HepG2 (cell line): ENCODE data around the gene GAS2. TPM values are rescaled to one million over a fixed set of nuclear protein-coding genes. Genes with fewer than 3 reads are reported as not detected.

Experiments
- ATAC-seq: fragments of 200-7000 bp; cut with Tn5 transposase; 3 replicates; pipeline ENCODE4 v1.9.1; 2020; ENCODE audit warnings: mild to moderate bottlenecking, moderate library complexity
- BruUV-seq: library from RNA; stranded (reverse); fragments of 400-500 nt; replicated peaks from 2 replicates; lab custom pipeline; 2021; lab: Mats Ljungman, UMichigan
- CTCF ChIA-PET: fragments of 300-600 bp; formaldehyde crosslinking; extraction: SDS; loops from one replicate; lab custom pipeline; 2021; ENCODE audit warnings: low total read pairs, inconsistent platforms, low intra/inter-chr PET ratio; lab: Yijun Ruan, JAX
- POLR2A ChIA-PET: fragments of 350-600 bp; sonication (Branson Sonifier 250); formaldehyde crosslinking; loops from one replicate; lab custom pipeline; 2020; ENCODE audit warnings: antibody characterized with exemption, inconsistent platforms; lab: Yijun Ruan, JAX
- DNase-seq: peaks from one replicate; pipeline ENCODE4 v3.0.0-alpha.2; 2015; ENCODE audit warnings: low spot score
- FAIRE-seq: peaks from 3 replicates; lab custom pipeline; 2011; peaks lifted over from hg19 to GRCh38; lab: Jason Lieb, UNC
- H2AFZ ChIP-seq: one replicate; pipeline ENCODE4 v1.6.1; 2011; ENCODE audit warnings: low read length, inconsistent platforms
- H3K27ac ChIP-seq: fragments of 300-600 bp; 3 replicates; pipeline ENCODE4 v1.8.0; 2011; ENCODE audit warnings: mixed run types, mild to moderate bottlenecking, mixed read lengths, low read length, inconsistent platforms; ENCODE audit not compliant: insufficient read depth; ENCODE audit errors: extremely low read length
- H3K27me3 ChIP-seq, 2 experiments: fragments of 200-600 bp in 1 of 2; 2 replicates in 1 of 2; 3 replicates in 1 of 2; pipeline versions ENCODE4 v1.6.0 to v1.8.0; 2011; ENCODE audit warnings: low read length in 2 of 2, mild to moderate bottlenecking in 2 of 2, moderate library complexity in 2 of 2, inconsistent platforms in 1 of 2; ENCODE audit not compliant: insufficient read depth in 2 of 2, control insufficient read depth in 1 of 2
- H3K36me3 ChIP-seq, 2 experiments: fragments of 200-600 bp in 1 of 2; replicated peaks in 1 of 2; 2 replicates in 1 of 2; 3 replicates in 1 of 2; pipeline versions ENCODE4 v1.5.1 to v1.8.0; 2011; ENCODE audit warnings: low read length in 2 of 2, inconsistent platforms in 1 of 2; ENCODE audit not compliant: insufficient read depth in 2 of 2, control insufficient read depth in 1 of 2
- H3K4me1 ChIP-seq: 2 replicates; pipeline ENCODE4 v1.5.1; 2012; ENCODE audit warnings: low read length, inconsistent platforms; ENCODE audit not compliant: insufficient read depth
- H3K4me2 ChIP-seq: 2 replicates; pipeline ENCODE4 v1.6.0; 2011; ENCODE audit warnings: low read depth, low read length, inconsistent platforms
- H3K4me3 ChIP-seq, 3 experiments: fragments of 200-600 bp in 1 of 3; sonication (generic), shearing (Covaris generic) in 1 of 3; replicated peaks in 1 of 3; 2 replicates each; pipeline ENCODE4 v1.5.1; 2011 to 2016; ENCODE audit warnings: low read length in 3 of 3, inconsistent platforms in 2 of 3, low read depth in 2 of 3, mild to moderate bottlenecking in 2 of 3, control low read depth in 1 of 3, mixed read lengths in 1 of 3; ENCODE audit not compliant: insufficient read depth in 1 of 3
- H3K79me2 ChIP-seq: one replicate; pipeline ENCODE4 v1.6.1; 2011; ENCODE audit warnings: low read length, inconsistent platforms; ENCODE audit not compliant: insufficient read depth
- H3K9ac ChIP-seq: 2 replicates; pipeline ENCODE4 v1.6.0; 2011; ENCODE audit warnings: mild to moderate bottlenecking, low read depth, low read length, inconsistent platforms; ENCODE audit not compliant: insufficient read depth
- H3K9me3 ChIP-seq: 2 replicates; pipeline ENCODE4 v1.5.1; 2012; ENCODE audit warnings: mild to moderate bottlenecking, low read length
- H4K20me1 ChIP-seq: 2 replicates; pipeline ENCODE4 v1.6.0; 2011; ENCODE audit warnings: inconsistent platforms, mild to moderate bottlenecking, low read length, moderate library complexity; ENCODE audit not compliant: insufficient read depth
- ATAD3A ChIP-seq: sonication (generic); formaldehyde crosslinking; IDR thresholded peaks from 2 replicates; pipeline ENCODE4 v1.4.0; 2020; ENCODE audit warnings: missing genetic modification reagents
- FOXK2 ChIP-seq: fragments of 450-650 bp; IDR thresholded peaks from 2 replicates; pipeline ENCODE4 v1.6.1; 2016
- GATA4 ChIP-seq: sonication (generic); IDR thresholded peaks from 2 replicates; pipeline ENCODE4 v1.6.1; 2016; ENCODE audit warnings: antibody characterized with exemption, low read depth, borderline replicate concordance
- GATAD1 ChIP-seq: IDR thresholded peaks from 2 replicates; pipeline ENCODE4 v1.6.1; 2016; ENCODE audit warnings: missing genetic modification reagents, missing compliant biosample characterization
- HDAC1 ChIP-seq: sonication (generic); formaldehyde crosslinking; IDR thresholded peaks from 2 replicates; pipeline ENCODE4 v1.5.1; 2020; ENCODE audit warnings: mild to moderate bottlenecking, missing genetic modification reagents
- HNF4A ChIP-seq: sonication (generic); formaldehyde crosslinking; IDR thresholded peaks from 2 replicates; pipeline ENCODE4 v1.4.0; 2020; ENCODE audit warnings: missing genetic modification reagents
- IKZF1 ChIP-seq: fragments of 450-650 bp; IDR thresholded peaks from 2 replicates; pipeline ENCODE4 v1.7.1; 2016
- KDM5B ChIP-seq: sonication (generic); formaldehyde crosslinking; IDR thresholded peaks from 2 replicates; pipeline ENCODE4 v1.4.0; 2020; ENCODE audit warnings: missing genetic modification reagents, mild to moderate bottlenecking, borderline replicate concordance
- KLF13 ChIP-seq: sonication (generic); formaldehyde crosslinking; IDR thresholded peaks from 2 replicates; pipeline ENCODE4 v1.4.0; 2020; ENCODE audit warnings: mild to moderate bottlenecking, missing genetic modification reagents
- MAF1 ChIP-seq: sonication (generic); formaldehyde crosslinking; IDR thresholded peaks from 2 replicates; pipeline ENCODE4 v1.5.0; 2020; ENCODE audit warnings: missing genetic modification reagents, borderline replicate concordance
- NFIC ChIP-seq: IDR thresholded peaks from 2 replicates; pipeline ENCODE4 v1.6.1; 2012; ENCODE audit warnings: mild to moderate bottlenecking, low read length, inconsistent platforms
- POLR2G ChIP-seq: fragments of 200-400 bp; formaldehyde crosslinking; IDR thresholded peaks from 2 replicates; pipeline ENCODE4 v1.6.1; 2018; ENCODE audit warnings: mild to moderate bottlenecking, low read depth, low read length, moderate library complexity
- SIX4 ChIP-seq: sonication (generic); formaldehyde crosslinking; IDR thresholded peaks from 2 replicates; pipeline ENCODE4 v1.4.0; 2020; ENCODE audit warnings: missing genetic modification reagents
- TCF12 ChIP-seq, 2 experiments: fragments of 450-650 bp in 1 of 2; sonication (generic) in 1 of 2; formaldehyde crosslinking in 1 of 2; IDR thresholded peaks; 2 replicates each; pipeline versions ENCODE4 v1.6.1 to v1.8.0; 2017 to 2022; ENCODE audit warnings: antibody characterized with exemption in 1 of 2, mild to moderate bottlenecking in 1 of 2, missing genetic modification reagents in 1 of 2, moderate library complexity in 1 of 2
- WIZ ChIP-seq: sonication (generic); formaldehyde crosslinking; IDR thresholded peaks from 2 replicates; pipeline ENCODE4 v1.5.1; 2020; ENCODE audit warnings: mild to moderate bottlenecking, missing genetic modification reagents
- ZBTB34 ChIP-seq: sonication (generic); formaldehyde crosslinking; IDR thresholded peaks from 2 replicates; pipeline ENCODE4 v1.8.0; 2022; ENCODE audit warnings: mild to moderate bottlenecking, missing genetic modification reagents
- ZNF143 ChIP-seq: sonication (generic); formaldehyde crosslinking; IDR thresholded peaks from 2 replicates; pipeline ENCODE4 v1.4.0; 2020; ENCODE audit warnings: missing genetic modification reagents
- ZNF280B ChIP-seq: sonication (generic); formaldehyde crosslinking; IDR thresholded peaks from 2 replicates; pipeline ENCODE4 v1.5.0; 2020; ENCODE audit warnings: missing genetic modification reagents, mild to moderate bottlenecking, borderline replicate concordance
- ZNF574 ChIP-seq: sonication (generic); formaldehyde crosslinking; IDR thresholded peaks from 2 replicates; pipeline ENCODE4 v1.4.0; 2020; ENCODE audit warnings: missing genetic modification reagents
- ZNF616 ChIP-seq: sonication (generic); formaldehyde crosslinking; IDR thresholded peaks from 2 replicates; pipeline ENCODE4 v1.5.0; 2020; ENCODE audit warnings: low read depth, mild to moderate bottlenecking, missing genetic modification reagents
- WGBS: methylation state at CpG from one replicate; pipeline ENCODE4 v1.1.6; 2017; ENCODE audit warnings: low lambda C conversion rate; 5-methylcytosine and 5-hydroxymethylcytosine counted together
- in situ Hi-C: cut with HindIII; loops from 2 replicates; pipeline ENCODE4 v1.10.0; 2017; ENCODE audit warnings: low pct_unique_long_range_greater_than_20kb; ENCODE audit not compliant: extremely low pct_ligation_motif_present
- intact Hi-C: fragments of 100-400 bp; cut with micrococcal nuclease; formaldehyde crosslinking; loops from one replicate; pipeline ENCODE4 v1.10.0; 2022; ENCODE audit not compliant: unreplicated experiment
- polyA plus RNA-seq, 8 experiments: library from polyadenylated mRNA; depleted of rRNA in 3 of 8; stranded (reverse) in 7 of 8; unstranded in 1 of 8; fragments of >200 nt; fragmentation: Illumina TruSeq in 4 of 8; extraction: Trizol in 4 of 8; gene quantifications; 2 replicates each; pipeline versions ENCODE4 v1.2.1 to v1.2.3, GENCODE V29; 2011 to 2016; ENCODE audit warnings: low read depth in 4 of 8, missing spikeins in 1 of 8, mixed read lengths in 1 of 8; ENCODE audit not compliant: insufficient read depth in 1 of 8
- total RNA-seq, 5 experiments: library from RNA; depleted of rRNA; stranded (reverse); fragments of >200 nt; fragmentation: Illumina TruSeq; extraction: Trizol; gene quantifications; 2 replicates each; pipeline ENCODE4 v1.2.3, GENCODE V29; 2016; ENCODE audit warnings: low read depth in 1 of 5

Gene GAS2
- total and polyA plus RNA-seq, 2 of the 13 experiments (the other 11 are each of a cell fraction or from before 2014, with no cell fraction given) = 26.0 to 85.1 TPM

GRCh38 chr11:22668005-22668796, 1.8 kb downstream of the GAS2 start:
- BruUV-seq = no TSS peak
- Histone ChIP-seq H3K4me2 (peak overlapping the region; percentile 93), H3K27me3 (no peaks in the 10 kb centered on the region; a peak in 1 of 5 replicates), H3K36me3 (no peaks in the 10 kb centered on the region), H3K27ac (peak overlapping the region; percentile 87), H3K4me1 (peaks cover 72% of the 10 kb centered on the region), H3K79me2 (peaks cover 54% of the 10 kb centered on the region), H2AFZ (peak overlapping the region; percentile 98), H4K20me1 (no peaks in the 10 kb centered on the region), H3K4me3 (peak overlapping the region; percentile 74 to 90 (median 86)), H3K9ac (peak overlapping the region; percentile 76), H3K9me3 (no peaks in the 10 kb centered on the region)
- ATAC-seq (peak; percentile 40), FAIRE-seq (no peak), DNase-seq (no peak)
- POLR2A ChIA-PET = interaction anchor here (0.9 to 1.2 kb wide), 3 partner anchors 12 to 43 kb away, joined by 4 to 6 read pairs (median 6); partner anchors contain the start of gene FANCF
- in situ Hi-C loops (loop anchor here (5.0 kb wide), 2 partner anchors 59 to 119 kb away; no protein-coding TSS in a partner anchor), intact Hi-C loops (no loop called here)
- WGBS = 2% methylated on average over 3 of the region's 3 CpGs
- CTCF ChIA-PET = no interaction called here
- TF ChIP-seq GATAD1 (CRISPR knock-in tag) (no peak), ZNF616 (CRISPR knock-in tag) (no peak), SIX4 (CRISPR knock-in tag) (no peak), KDM5B (no peak), ZBTB34 (CRISPR knock-in tag) (no peak), TCF12 (IDR thresholded peaks at IDR 0.05) (no peak), TCF12 (CRISPR knock-in tag; IDR thresholded peaks at IDR 0.05) (no peak), HNF4A (CRISPR knock-in tag) (0 out of 2 replicates have a peak, but pooled peaks have one; percentile 29), GATA4 (no peak), FOXK2 (no peak), POLR2G (peak; percentile 40; the same call in 1 of the 2 replicates), IKZF1 (no peak), HDAC1 (CRISPR knock-in tag) (0 out of 2 replicates have a peak, but pooled peaks have one; percentile 4), ZNF143 (CRISPR knock-in tag) (no peak), WIZ (no peak), ATAD3A (CRISPR knock-in tag) (no peak), MAF1 (CRISPR knock-in tag) (no peak), KLF13 (no peak), NFIC (no peak), ZNF574 (CRISPR knock-in tag) (0 out of 2 replicates have a peak, but pooled peaks have one; percentile 30), ZNF280B (CRISPR knock-in tag) (no peak)
